GM19452 (cell line): ENCODE measurements around the gene CCDC88C.

Experiments used
- ATAC-seq: cut with Tn5 transposase; IDR thresholded peaks from one replicate; pipeline ENCODE4 v1.9.1; 2021; ENCODE audit not compliant: unreplicated experiment

Gene CCDC88C

GRCh38 chr14:91366749-91367148 is 50.9 kb downstream of the CCDC88C start:
- no peak for ATAC-seq

- no peak for ATAC-seq
These were observed 52.1 kb downstream of the CCDC88C start for GRCh38 chr14:91365552-91365951.

GRCh38 chr14:91364524-91365270 is 52.9 kb downstream of the CCDC88C start:
- no peak for ATAC-seq

GRCh38 chr14:91363776-91364523 is 53.7 kb downstream of the CCDC88C start:
- ATAC-seq = peak; percentile 69

- ATAC-seq = no peak
These were observed 56.3 kb downstream of the CCDC88C start for GRCh38 chr14:91361233-91361811.

- ATAC-seq = no peak
These were observed 57.0 kb downstream of the CCDC88C start for GRCh38 chr14:91360490-91361232.

- ATAC-seq = no peak
These were observed 58.9 kb downstream of the CCDC88C start for GRCh38 chr14:91358654-91359220.

GRCh38 chr14:91358025-91358319 is 59.6 kb downstream of the CCDC88C start:
- no peak for ATAC-seq

- ATAC-seq = no peak
These were observed 60.2 kb downstream of the CCDC88C start for GRCh38 chr14:91357272-91358024.

GRCh38 chr14:91356181-91356763 is 61.3 kb downstream of the CCDC88C start:
- ATAC-seq = no peak

GRCh38 chr14:91354979-91355685 is 62.5 kb downstream of the CCDC88C start:
- ATAC-seq = no peak

GRCh38 chr14:91354221-91354916 is 63.3 kb downstream of the CCDC88C start:
- no peak for ATAC-seq

GRCh38 chr14:91352728-91353692 is 64.6 kb downstream of the CCDC88C start:
- no peak for ATAC-seq

- no peak for ATAC-seq
These were observed 65.6 kb downstream of the CCDC88C start for GRCh38 chr14:91352053-91352452.

- no peak for ATAC-seq
These were observed 66.1 kb downstream of the CCDC88C start for GRCh38 chr14:91351512-91351862.

GRCh38 chr14:91350813-91351511 is 66.7 kb downstream of the CCDC88C start:
- peak; percentile 70 for ATAC-seq

- ATAC-seq = peak; percentile 5
These were observed 67.2 kb downstream of the CCDC88C start for GRCh38 chr14:91350483-91350812.
